Astrocyte of the cerebellum (primary cell): ENCODE results near the gene IL4.
"Not testable (repeated sequence)": the region's sequence is repeated elsewhere in the genome, so short reads cannot be mapped to it uniquely, and the experiment has no call there.

Source experiments
- DNase-seq: peaks from one replicate; pipeline ENCODE4 v3.0.0-alpha.2; 2011; ENCODE audit warnings: low read depth
- H3K4me3 ChIP-seq: 2 replicates; pipeline ENCODE4 v1.5.1; 2011; ENCODE audit warnings: mild to moderate bottlenecking, low read depth, low read length, moderate library complexity
- CTCF ChIP-seq: IDR thresholded peaks from 2 replicates; pipeline ENCODE4 v1.5.1; 2012; ENCODE audit warnings: low read length, low read depth, moderate library complexity, mild to moderate bottlenecking; ENCODE audit errors: missing control alignments
- in situ Hi-C: cut with HindIII; loops from 2 replicates; pipeline ENCODE4 v1.10.0; 2017; ENCODE audit warnings: low sequenced_read_pairs

The IL4 gene

GRCh38 chr5:132673939-132674630, at the start of gene IL4:
Gene IL4, plus strand, starts transcription at chr5:132673989. Its CDS starts 62 bp downstream, at chr5:132674051.
- H3K4me3 ChIP-seq = no peak within 1 kb of the TSS
- in situ Hi-C loops = no loop called here
- TF ChIP-seq CTCF = no peak
- DNase-seq = no peak

GRCh38 chr5:132627470-132627869, 46.3 kb upstream of the IL4 start:
- DNase-seq = no peak
- no peak overlapping the region for H3K4me3 ChIP-seq
- TF ChIP-seq CTCF = no peak
- in situ Hi-C loops = no loop called here

GRCh38 chr5:132628814-132629213, 45.0 kb upstream of the IL4 start:
- DNase-seq = no peak
- TF ChIP-seq CTCF = no peak
- in situ Hi-C loops = no loop called here
- no peak overlapping the region for H3K4me3 ChIP-seq

GRCh38 chr5:132629230-132629944, 44.4 kb upstream of the IL4 start:
- in situ Hi-C loops = no loop called here
- H3K4me3 ChIP-seq = no peak overlapping the region
- DNase-seq = no peak
- TF ChIP-seq CTCF = no peak

- DNase-seq, in situ Hi-C loops, H3K4me3 ChIP-seq: not testable (repeated sequence)
These were observed 40.2 kb upstream of the IL4 start for GRCh38 chr5:132633587-132633986.

- no peak overlapping the region for H3K4me3 ChIP-seq
- DNase-seq = no peak
- no peak for TF ChIP-seq CTCF
- in situ Hi-C loops = no loop called here
These were observed 37.9 kb upstream of the IL4 start for GRCh38 chr5:132635873-132636272.

- no peak for DNase-seq
- in situ Hi-C loops = no loop called here
- no peak for TF ChIP-seq CTCF
- H3K4me3 ChIP-seq = no peak overlapping the region
These were observed 36.5 kb upstream of the IL4 start for GRCh38 chr5:132637241-132637640.
